Measurements from ENCODE around the gene PEMT. TPM values are rescaled to one million over a fixed set of nuclear protein-coding genes. Genes with fewer than 3 reads are reported as not detected.

PEMT gene
- total RNA-seq, 2 experiments from 2014 or later: 51.7 to 53.2 TPM

DNA sequence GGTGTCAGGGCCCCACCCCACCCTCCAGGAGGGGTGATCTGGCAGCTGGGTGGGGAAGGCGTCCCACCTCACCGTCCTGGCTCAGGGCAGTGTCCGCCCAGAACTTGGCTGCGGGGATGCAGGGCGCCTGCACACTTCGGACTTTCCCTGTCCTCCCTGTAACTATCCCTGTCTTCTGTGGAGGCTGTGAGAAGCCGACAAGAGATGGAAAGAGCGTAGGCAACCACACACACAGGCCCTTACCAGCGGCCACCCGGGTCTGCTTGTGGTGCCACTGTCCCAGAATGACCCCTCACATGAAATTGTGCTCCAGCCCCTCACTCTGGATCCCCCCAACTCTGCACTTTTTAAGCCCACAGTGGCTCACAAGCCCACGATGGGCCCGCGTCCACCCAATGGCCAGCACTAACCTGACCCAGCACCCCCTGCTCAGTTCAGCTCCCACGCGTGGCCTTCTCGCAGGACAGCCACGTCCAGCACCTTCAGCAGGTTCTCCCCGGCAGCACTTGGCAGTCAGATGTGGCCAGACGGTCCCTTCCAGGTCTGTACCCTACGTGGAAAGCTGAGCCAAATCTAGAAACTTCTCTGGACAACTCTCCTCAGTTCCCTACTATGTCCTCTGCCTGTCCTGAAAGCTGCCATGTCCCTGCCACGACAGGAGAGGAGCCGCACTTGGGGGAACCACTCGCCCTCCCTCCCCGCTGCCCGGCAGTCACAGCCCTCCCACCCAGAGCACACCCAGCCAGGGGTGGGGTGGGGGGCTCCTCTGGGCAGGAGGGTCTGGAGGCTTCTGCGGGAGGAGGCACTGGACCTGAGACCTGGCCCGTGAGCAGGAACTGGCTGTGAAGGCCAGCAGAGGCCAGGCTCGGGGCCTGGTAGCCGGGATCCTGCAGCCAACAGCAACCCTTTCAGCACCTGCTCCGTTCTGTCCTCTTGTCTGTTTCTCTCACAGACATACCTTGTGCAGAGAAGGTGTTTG, 38.0 kb downstream of the PEMT start:
- H3K27ac Mint-ChIP-seq: no peak overlapping the region
- H3K9me3 Mint-ChIP-seq: no peaks in the 10 kb centered on the region
- DNase-seq: no peak
- TF ChIP-seq, protein P1, sequence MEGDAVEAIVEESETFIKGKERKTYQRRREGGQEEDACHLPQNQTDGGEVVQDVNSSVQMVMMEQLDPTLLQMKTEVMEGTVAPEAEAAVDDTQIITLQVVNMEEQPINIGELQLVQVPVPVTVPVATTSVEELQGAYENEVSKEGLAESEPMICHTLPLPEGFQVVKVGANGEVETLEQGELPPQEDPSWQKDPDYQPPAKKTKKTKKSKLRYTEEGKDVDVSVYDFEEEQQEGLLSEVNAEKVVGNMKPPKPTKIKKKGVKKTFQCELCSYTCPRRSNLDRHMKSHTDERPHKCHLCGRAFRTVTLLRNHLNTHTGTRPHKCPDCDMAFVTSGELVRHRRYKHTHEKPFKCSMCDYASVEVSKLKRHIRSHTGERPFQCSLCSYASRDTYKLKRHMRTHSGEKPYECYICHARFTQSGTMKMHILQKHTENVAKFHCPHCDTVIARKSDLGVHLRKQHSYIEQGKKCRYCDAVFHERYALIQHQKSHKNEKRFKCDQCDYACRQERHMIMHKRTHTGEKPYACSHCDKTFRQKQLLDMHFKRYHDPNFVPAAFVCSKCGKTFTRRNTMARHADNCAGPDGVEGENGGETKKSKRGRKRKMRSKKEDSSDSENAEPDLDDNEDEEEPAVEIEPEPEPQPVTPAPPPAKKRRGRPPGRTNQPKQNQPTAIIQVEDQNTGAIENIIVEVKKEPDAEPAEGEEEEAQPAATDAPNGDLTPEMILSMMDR (IDR thresholded peaks at IDR 0.05): no peak
- H3K4me3 Mint-ChIP-seq: no peak overlapping the region
- no peaks in the 10 kb centered on the region for H3K27me3 Mint-ChIP-seq
- POLR2A ChIA-PET: no interaction called here
- intact Hi-C loops (cut with micrococcal nuclease): no loop called here
- CTCF ChIA-PET: no interaction called here
- H3K36me3 Mint-ChIP-seq (ENCODE audit: low read depth): no peaks in the 10 kb centered on the region
- no peaks in the 10 kb centered on the region for H3K4me1 Mint-ChIP-seq (ENCODE audit: low read depth)
- ATAC-seq: no peak

DNA sequence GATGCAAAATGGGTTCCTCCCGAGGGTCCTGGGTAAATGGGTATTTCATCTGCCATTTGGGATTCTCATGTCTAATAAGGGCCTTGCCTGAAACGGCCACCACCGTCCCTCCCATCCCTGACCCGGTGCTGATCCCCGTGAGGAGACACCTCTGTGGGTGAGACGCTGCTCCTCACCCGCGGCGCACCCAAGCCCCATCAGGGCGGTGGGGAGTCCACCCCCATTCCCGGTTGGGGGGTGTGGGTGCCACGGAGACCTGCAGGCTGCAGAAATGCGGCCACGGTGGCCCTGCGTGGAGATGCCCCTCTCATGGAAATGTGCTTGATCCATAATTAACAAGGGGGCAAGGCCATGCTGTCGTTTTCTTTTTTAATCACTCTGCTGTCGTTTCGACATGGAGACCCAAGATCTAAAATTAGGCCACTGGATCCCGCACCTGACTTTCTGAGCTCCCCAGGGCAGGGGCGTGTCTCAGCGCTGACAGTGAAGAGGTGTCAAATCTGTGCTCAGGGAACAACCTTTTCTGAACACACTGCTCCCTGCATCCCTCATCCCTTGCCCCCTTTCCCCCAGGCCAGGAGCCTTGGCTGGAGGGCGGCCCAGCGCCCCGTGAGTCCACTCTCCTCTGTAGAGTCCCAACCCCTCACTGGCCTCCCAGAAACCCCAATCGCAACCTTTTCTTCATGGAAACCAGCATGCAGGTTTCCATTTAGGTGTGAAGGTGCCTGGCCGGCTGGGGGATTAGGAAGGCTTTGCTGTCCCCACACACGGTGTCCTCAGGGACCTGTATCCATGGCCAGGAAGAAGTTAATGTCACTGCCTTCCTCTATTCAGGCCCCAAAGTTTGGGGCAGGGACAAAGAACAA, 38.9 kb downstream of the PEMT start:
- no peaks in the 10 kb centered on the region for H3K4me1 Mint-ChIP-seq (ENCODE audit: low read depth)
- CTCF ChIA-PET: no interaction called here
- no peak overlapping the region for H3K27ac Mint-ChIP-seq
- H3K27me3 Mint-ChIP-seq: no peaks in the 10 kb centered on the region
- POLR2A ChIA-PET: no interaction called here
- DNase-seq: no peak
- no peaks in the 10 kb centered on the region for H3K9me3 Mint-ChIP-seq
- H3K4me3 Mint-ChIP-seq: no peak overlapping the region
- intact Hi-C loops (cut with micrococcal nuclease): no loop called here
- TF ChIP-seq, protein P1 (IDR thresholded peaks at IDR 0.05): no peak
- ATAC-seq: no peak
- no peaks in the 10 kb centered on the region for H3K36me3 Mint-ChIP-seq (ENCODE audit: low read depth)

DNA sequence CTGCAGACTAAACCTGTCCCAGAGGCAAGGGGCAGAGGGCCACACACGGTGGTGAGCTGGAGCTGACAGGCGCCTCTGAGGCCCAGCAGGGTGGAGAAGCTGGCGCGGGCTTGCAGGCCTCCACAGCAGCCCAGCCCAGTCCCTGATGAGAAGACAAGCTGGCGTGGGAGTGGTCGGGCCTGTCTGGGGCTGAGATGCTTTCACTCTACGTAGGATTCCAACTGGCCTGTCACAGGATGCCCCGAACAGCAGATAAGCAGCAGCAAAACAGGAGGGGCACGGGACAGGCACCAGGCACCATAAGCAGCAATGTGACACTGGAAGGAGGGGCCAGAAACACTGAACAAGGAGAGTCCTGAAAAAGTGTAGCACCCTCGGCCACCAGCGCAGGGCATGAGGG, 40.1 kb downstream of the PEMT start:
- H3K27ac Mint-ChIP-seq: no peak overlapping the region
- H3K9me3 Mint-ChIP-seq: no peaks in the 10 kb centered on the region
- H3K36me3 Mint-ChIP-seq (ENCODE audit: low read depth): no peaks in the 10 kb centered on the region
- intact Hi-C loops (cut with micrococcal nuclease): no loop called here
- CTCF ChIA-PET: no interaction called here
- TF ChIP-seq, protein P1 (IDR thresholded peaks at IDR 0.05): no peak
- H3K4me3 Mint-ChIP-seq: no peak overlapping the region
- ATAC-seq (no peak), DNase-seq (no peak)
- H3K4me1 Mint-ChIP-seq (ENCODE audit: low read depth): no peaks in the 10 kb centered on the region
- H3K27me3 Mint-ChIP-seq: no peaks in the 10 kb centered on the region
- POLR2A ChIA-PET: interaction anchor here (0.9 kb wide), 1 partner anchor 10 kb away, joined by 3 read pairs; no protein-coding TSS in a partner anchor

GRCh38 chr17:17549732-17550366, 41.7 kb downstream of the PEMT start:
- TF ChIP-seq, protein P1 (IDR thresholded peaks at IDR 0.05): no peak
- H3K9me3 Mint-ChIP-seq: no peaks in the 10 kb centered on the region
- H3K4me3 Mint-ChIP-seq: no peak overlapping the region
- no peaks in the 10 kb centered on the region for H3K4me1 Mint-ChIP-seq (ENCODE audit: low read depth)
- ATAC-seq (no peak), DNase-seq (no peak)
- H3K36me3 Mint-ChIP-seq (ENCODE audit: low read depth): no peaks in the 10 kb centered on the region
- CTCF ChIA-PET: interaction anchor here (0.6 kb wide), 1 partner anchor 19 kb away, joined by 3 read pairs; no protein-coding TSS in a partner anchor
- no peaks in the 10 kb centered on the region for H3K27me3 Mint-ChIP-seq
- intact Hi-C loops (cut with micrococcal nuclease): no loop called here
- no peak overlapping the region for H3K27ac Mint-ChIP-seq
- POLR2A ChIA-PET: no interaction called here
